Mesenchymal stem cell (in vitro differentiated cells and primary cell): ENCODE data around the gene MREG.

Experiments
- DNase-seq: peaks from one replicate; pipeline ENCODE4 v3.0.0-alpha.2; 2013
- H2AFZ ChIP-seq: one replicate; pipeline ENCODE4 v1.6.1; 2013; ENCODE audit warnings: low read depth, mild to moderate bottlenecking, control low read depth, inconsistent platforms, low read length, moderate library complexity
- H2AK5ac ChIP-seq: 2 replicates; pipeline ENCODE4 v1.6.1; 2013; ENCODE audit warnings: low read length, moderate library complexity, mild to moderate bottlenecking, inconsistent platforms; ENCODE audit not compliant: severe bottlenecking
- H2BK120ac ChIP-seq: one replicate; pipeline ENCODE4 v1.6.1; 2013; ENCODE audit warnings: low read depth, mild to moderate bottlenecking, inconsistent platforms, low read length, moderate library complexity
- H2BK12ac ChIP-seq, 2 experiments: one replicate each; pipeline ENCODE4 v1.6.1; 2013; ENCODE audit warnings: inconsistent platforms in 2 of 2, low read length in 2 of 2, mild to moderate bottlenecking in 2 of 2, moderate library complexity in 2 of 2, control low read depth in 1 of 2
- H2BK15ac ChIP-seq: one replicate; pipeline ENCODE4 v1.6.1; 2013; ENCODE audit warnings: mild to moderate bottlenecking, low read depth, inconsistent platforms; ENCODE audit not compliant: poor library complexity, severe bottlenecking
- H2BK5ac ChIP-seq: 2 replicates; pipeline ENCODE4 v1.6.1; 2013; ENCODE audit warnings: low read depth, mild to moderate bottlenecking, low read length, control low read depth, inconsistent platforms; ENCODE audit not compliant: poor library complexity, severe bottlenecking
- H3K14ac ChIP-seq, 2 experiments: one replicate each; pipeline ENCODE4 v1.6.1; 2013; ENCODE audit warnings: inconsistent platforms in 2 of 2, low read length in 2 of 2, control low read depth in 1 of 2, mild to moderate bottlenecking in 1 of 2, moderate library complexity in 1 of 2
- H3K18ac ChIP-seq, 2 experiments: one replicate each; pipeline ENCODE4 v1.6.1; 2013; ENCODE audit warnings: inconsistent platforms in 2 of 2, low read length in 2 of 2, control low read depth in 1 of 2, low read depth in 1 of 2, mild to moderate bottlenecking in 1 of 2
- H3K23ac ChIP-seq, 2 experiments: one replicate each; pipeline ENCODE4 v1.6.1; 2013; ENCODE audit warnings: inconsistent platforms in 2 of 2, low read length in 2 of 2, mild to moderate bottlenecking in 2 of 2, moderate library complexity in 2 of 2, control low read depth in 1 of 2
- H3K27ac ChIP-seq: 2 replicates; pipeline ENCODE4 v1.5.1; 2013; ENCODE audit warnings: mild to moderate bottlenecking, moderate library complexity, low read length, control low read depth, inconsistent platforms; ENCODE audit not compliant: poor library complexity, severe bottlenecking
- H3K27me3 ChIP-seq, 2 experiments: 2 replicates each; pipeline versions ENCODE4 v1.6.1 to v1.7.0; 2013; ENCODE audit warnings: low read length in 2 of 2, mild to moderate bottlenecking in 2 of 2, moderate library complexity in 2 of 2, control low read depth in 1 of 2, inconsistent platforms in 1 of 2; ENCODE audit not compliant: control insufficient read depth in 1 of 2, insufficient read depth in 1 of 2
- H3K36me3 ChIP-seq, 2 experiments: 2 replicates each; pipeline versions ENCODE4 v1.6.1 to v1.7.0; 2013; ENCODE audit warnings: low read length in 2 of 2, control low read depth in 1 of 2, inconsistent platforms in 1 of 2, low read depth in 1 of 2, mild to moderate bottlenecking in 1 of 2; ENCODE audit not compliant: insufficient read depth in 2 of 2, control insufficient read depth in 1 of 2
- H3K4ac ChIP-seq, 2 experiments: one replicate each; pipeline ENCODE4 v1.6.1; 2013; ENCODE audit warnings: inconsistent platforms in 2 of 2, low read length in 2 of 2, mild to moderate bottlenecking in 2 of 2, moderate library complexity in 2 of 2, control low read depth in 1 of 2, low read depth in 1 of 2
- H3K4me1 ChIP-seq: 2 replicates; pipeline ENCODE4 v1.6.1; 2013; ENCODE audit warnings: low read depth, low read length, control low read depth; ENCODE audit not compliant: control insufficient read depth, insufficient read depth
- H3K4me2 ChIP-seq: 2 replicates; pipeline ENCODE4 v1.6.1; 2013; ENCODE audit warnings: low read length, mild to moderate bottlenecking, inconsistent platforms; ENCODE audit not compliant: poor library complexity, severe bottlenecking
- H3K4me3 ChIP-seq, 2 experiments: 2 replicates each; pipeline versions ENCODE4 v1.5.1 to v1.7.0; 2013; ENCODE audit warnings: low read length in 2 of 2, mild to moderate bottlenecking in 2 of 2, control low read depth in 1 of 2, low read depth in 1 of 2; ENCODE audit not compliant: insufficient read depth in 1 of 2
- H3K79me1 ChIP-seq: replicated peaks from 2 replicates; pipeline ENCODE4 v1.6.1; 2013; ENCODE audit warnings: mild to moderate bottlenecking, control low read depth, low read length, inconsistent platforms; ENCODE audit not compliant: poor library complexity, severe bottlenecking
- H3K9ac ChIP-seq: 2 replicates; pipeline ENCODE4 v1.7.0; 2013; ENCODE audit warnings: mild to moderate bottlenecking, low read length, moderate library complexity
- H3K9me3 ChIP-seq: 2 replicates; pipeline ENCODE4 v1.7.0; 2013; ENCODE audit warnings: mild to moderate bottlenecking, low read length; ENCODE audit not compliant: control insufficient read depth
- H4K8ac ChIP-seq: one replicate; pipeline ENCODE4 v1.6.1; 2013; ENCODE audit warnings: inconsistent platforms, mild to moderate bottlenecking, low read length, moderate library complexity
- H4K91ac ChIP-seq: one replicate; pipeline ENCODE4 v1.6.1; 2013; ENCODE audit warnings: mild to moderate bottlenecking, low read length, inconsistent platforms
- WGBS: methylation state at CpG from one replicate; pipeline ENCODE4 v1.1.7; 2013; ENCODE audit warnings: mixed read lengths; 5-methylcytosine and 5-hydroxymethylcytosine counted together

Gene MREG

DNA sequence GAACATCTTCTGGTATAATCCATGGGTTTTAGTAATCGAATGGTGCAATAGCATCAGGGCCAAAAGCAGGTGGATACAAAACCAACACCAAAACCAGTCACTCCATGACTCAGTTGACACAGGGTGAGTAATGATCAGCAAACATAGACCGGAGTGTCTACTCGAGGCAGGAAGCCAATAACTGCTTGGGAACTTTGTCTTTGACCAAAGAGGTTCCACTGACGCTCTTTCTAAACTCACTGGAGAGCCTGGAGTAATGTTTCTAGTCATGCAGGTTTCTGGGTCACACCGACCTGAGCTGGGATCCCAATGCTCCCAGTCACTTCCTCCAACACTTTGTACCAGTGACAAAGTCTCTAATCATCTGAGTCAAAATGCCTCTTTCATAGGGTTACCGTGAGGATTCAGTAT lies 30.9 kb downstream of the MREG start:
- no peak overlapping the region for H3K4me3 ChIP-seq
- no peak overlapping the region for H3K4me2 ChIP-seq
- H3K4ac ChIP-seq, result no peak overlapping the region
- H3K27me3 ChIP-seq, result no peaks in the 10 kb centered on the region
- H2BK12ac ChIP-seq, result no peak overlapping the region
- H2BK120ac ChIP-seq, result no peak overlapping the region
- H3K36me3 ChIP-seq, result no peaks in the 10 kb centered on the region
- no peaks in the 10 kb centered on the region for H3K4me1 ChIP-seq
- no peak overlapping the region for H3K18ac ChIP-seq
- no peak overlapping the region for H3K23ac ChIP-seq
- no peak overlapping the region for H3K14ac ChIP-seq
- no peak overlapping the region for H2AFZ ChIP-seq
- no peak overlapping the region for H3K27ac ChIP-seq
- no peak overlapping the region for H2AK5ac ChIP-seq
- H2BK5ac ChIP-seq, result no peak overlapping the region
- H4K8ac ChIP-seq, result no peak overlapping the region
- no peak for DNase-seq
- H3K79me1 ChIP-seq, result no peaks in the 10 kb centered on the region
- H3K9ac ChIP-seq, result no peak overlapping the region
- no peak overlapping the region for H2BK15ac ChIP-seq
- 86% methylated on average over 5 of the region's 6 CpGs for WGBS
- no peak overlapping the region for H4K91ac ChIP-seq
- H3K9me3 ChIP-seq, result no peaks in the 10 kb centered on the region

DNA sequence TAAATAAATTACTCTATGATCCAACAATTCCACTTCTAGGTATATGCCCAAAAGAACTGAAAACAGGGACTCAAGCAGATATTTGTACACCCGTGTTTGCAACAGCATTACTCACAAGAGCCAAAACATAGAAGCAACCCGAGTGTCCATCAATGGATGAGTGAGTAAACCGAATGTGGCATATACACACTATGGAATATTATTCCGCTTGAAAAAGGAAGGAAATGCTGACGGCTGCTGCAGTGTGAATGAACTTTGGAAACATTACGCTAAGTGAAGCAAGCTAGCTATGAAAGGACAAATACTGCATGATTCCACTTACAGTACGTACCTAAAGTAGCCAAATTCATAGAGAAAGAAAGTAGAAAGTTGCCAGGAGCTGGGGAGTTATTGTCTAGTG lies 32.2 kb downstream of the MREG start:
- no peak overlapping the region for H3K9ac ChIP-seq
- H3K27ac ChIP-seq, result no peak overlapping the region
- H3K79me1 ChIP-seq, result no peaks in the 10 kb centered on the region
- no peak overlapping the region for H3K4me2 ChIP-seq
- no peak overlapping the region for H2BK5ac ChIP-seq
- DNase-seq, result no peak
- no peaks in the 10 kb centered on the region for H3K9me3 ChIP-seq
- WGBS, result 100% methylated on average over 7 of the region's 7 CpGs
- no peak overlapping the region for H3K23ac ChIP-seq
- no peak overlapping the region for H4K91ac ChIP-seq
- H3K4me1 ChIP-seq, result no peaks in the 10 kb centered on the region
- peaks cover 0 to 1% of the 10 kb centered on the region in 2 experiments for H3K27me3 ChIP-seq
- no peaks in the 10 kb centered on the region for H3K36me3 ChIP-seq
- no peak overlapping the region for H3K18ac ChIP-seq
- no peak overlapping the region for H2AFZ ChIP-seq
- H2BK12ac ChIP-seq, result no peak overlapping the region
- H2BK15ac ChIP-seq, result no peak overlapping the region
- H3K14ac ChIP-seq, result no peak overlapping the region
- no peak overlapping the region for H2AK5ac ChIP-seq
- no peak overlapping the region for H2BK120ac ChIP-seq
- no peak overlapping the region for H3K4me3 ChIP-seq
- H4K8ac ChIP-seq, result no peak overlapping the region
- H3K4ac ChIP-seq, result no peak overlapping the region

DNA sequence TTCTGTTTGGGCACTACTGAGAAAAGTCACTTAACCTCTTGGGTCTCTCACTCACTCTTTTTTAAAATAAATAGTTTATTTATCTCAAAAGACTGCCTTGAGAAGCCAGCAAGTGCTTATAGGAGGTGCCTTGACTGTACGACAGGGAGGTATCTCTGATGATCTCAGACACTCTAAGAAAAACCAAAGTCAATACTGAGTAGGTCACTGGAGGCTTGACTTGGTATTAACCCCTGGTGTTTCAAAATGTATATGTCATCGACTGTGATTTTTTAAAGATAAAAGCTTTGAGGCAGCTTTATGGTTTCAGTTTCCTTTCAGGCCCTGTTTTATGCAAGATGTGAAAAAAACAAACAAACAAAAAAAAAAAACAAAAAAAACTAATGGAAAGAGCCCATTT lies 33.7 kb downstream of the MREG start:
- H2BK120ac ChIP-seq, result no peak overlapping the region
- H3K14ac ChIP-seq, result no peak overlapping the region
- H3K27ac ChIP-seq, result no peak overlapping the region
- no peak overlapping the region for H2AK5ac ChIP-seq
- H4K8ac ChIP-seq, result no peak overlapping the region
- H3K23ac ChIP-seq, result no peak overlapping the region
- H3K9me3 ChIP-seq, result no peaks in the 10 kb centered on the region
- no peak overlapping the region for H3K4me2 ChIP-seq
- H4K91ac ChIP-seq, result no peak overlapping the region
- no peak overlapping the region for H3K4ac ChIP-seq
- H3K9ac ChIP-seq, result no peak overlapping the region
- no peak overlapping the region for H3K4me3 ChIP-seq
- no peaks in the 10 kb centered on the region for H3K79me1 ChIP-seq
- no peak overlapping the region for H3K18ac ChIP-seq
- H3K36me3 ChIP-seq, result no peaks in the 10 kb centered on the region
- peak; percentile 50 for DNase-seq
- WGBS, result 60% methylated on average over 2 of the region's 2 CpGs
- H3K4me1 ChIP-seq, result no peaks in the 10 kb centered on the region
- no peak overlapping the region for H2AFZ ChIP-seq
- H2BK5ac ChIP-seq, result no peak overlapping the region
- no peak overlapping the region for H2BK15ac ChIP-seq
- no peak overlapping the region for H2BK12ac ChIP-seq
- peaks cover 0 to 4% of the 10 kb centered on the region in 2 experiments for H3K27me3 ChIP-seq

DNA sequence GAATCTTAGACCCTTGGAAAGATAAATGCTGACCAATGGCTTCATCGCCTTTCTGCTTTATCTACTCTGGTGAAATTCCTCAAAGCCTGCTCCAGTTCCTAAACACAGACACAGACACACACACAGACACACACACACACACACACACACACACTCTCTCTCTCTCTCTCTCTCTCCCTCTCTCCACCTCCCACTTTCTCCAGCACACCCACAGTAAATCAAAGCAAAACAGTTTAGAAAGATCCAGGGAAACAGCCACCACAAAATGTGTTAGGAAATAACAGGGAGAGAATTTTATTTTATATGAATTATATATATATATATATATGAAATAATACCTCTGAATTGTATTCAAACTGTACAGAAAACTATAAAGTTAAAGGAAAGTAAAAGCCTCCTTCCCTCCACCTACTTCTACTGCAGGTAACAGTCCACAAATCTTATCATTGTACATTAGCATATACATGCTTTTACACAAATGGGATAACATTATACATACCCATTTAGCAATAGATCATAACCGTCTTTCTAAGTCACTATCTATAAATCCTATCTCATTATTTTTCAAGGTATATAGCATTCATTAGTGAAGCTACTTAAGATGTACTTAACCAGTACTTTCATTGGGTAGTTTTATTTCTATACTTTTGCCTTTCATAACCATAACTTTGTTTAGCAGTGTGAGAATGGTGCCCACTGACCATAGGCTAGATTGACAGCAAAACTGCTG lies 38.5 kb downstream of the MREG start:
- no peak overlapping the region for H3K27ac ChIP-seq
- no peak for DNase-seq
- 85% methylated on average over 1 of the region's 2 CpGs for WGBS

More for the DNA sequence above, 38.5 kb downstream of the MREG start:
- Histone ChIP-seq H2BK15ac (no peak overlapping the region), H3K9ac (peak overlapping the region; percentile 35), H4K8ac (no peak overlapping the region), H4K91ac (no peak overlapping the region), H2BK120ac (no peak overlapping the region), H3K27me3 (peaks cover 0 to 23% of the 10 kb centered on the region in 2 experiments), H3K14ac (no peak overlapping the region), H3K4me1 (peaks cover 2% of the 10 kb centered on the region), H3K4me2 (no peak overlapping the region), H2BK12ac (no peak overlapping the region), H3K36me3 (no peaks in the 10 kb centered on the region), H3K4me3 (peak overlapping the region in 1 of 2 experiments; percentile 39), H2AK5ac (no peak overlapping the region), H2BK5ac (no peak overlapping the region), H3K23ac (no peak overlapping the region), H2AFZ (no peak overlapping the region), H3K79me1 (no peaks in the 10 kb centered on the region), H3K9me3 (no peaks in the 10 kb centered on the region), H3K18ac (no peak overlapping the region), H3K4ac (no peak overlapping the region)
